Endothelial cell (in vitro differentiated cells): ENCODE results near the gene PIK3C2G. TPM values are rescaled to one million over a fixed set of nuclear protein-coding genes. Genes with fewer than 3 reads are reported as not detected.

Experiments
- DNase-seq: peaks from one replicate; pipeline ENCODE4 v3.0.0; 2021; ENCODE audit warnings: low spot score
- H3K27ac Mint-ChIP-seq: one replicate; pipeline ENCODE4 v1.8.0; 2021; ENCODE audit warnings: mixed read lengths, inconsistent platforms; ENCODE audit not compliant: unreplicated experiment
- H3K27me3 Mint-ChIP-seq: one replicate; pipeline ENCODE4 v1.8.0; 2021; ENCODE audit warnings: mild to moderate bottlenecking, moderate library complexity, mixed read lengths, inconsistent platforms; ENCODE audit not compliant: unreplicated experiment
- H3K36me3 Mint-ChIP-seq: one replicate; pipeline ENCODE4 v1.8.0; 2021; ENCODE audit warnings: mild to moderate bottlenecking, low read depth, mixed read lengths, inconsistent platforms; ENCODE audit not compliant: unreplicated experiment
- H3K4me1 Mint-ChIP-seq: one replicate; pipeline ENCODE4 v1.8.0; 2021; ENCODE audit warnings: mild to moderate bottlenecking, mixed read lengths, inconsistent platforms; ENCODE audit not compliant: unreplicated experiment
- H3K4me3 Mint-ChIP-seq: one replicate; pipeline ENCODE4 v1.8.0; 2021; ENCODE audit warnings: mild to moderate bottlenecking, mixed read lengths, inconsistent platforms; ENCODE audit not compliant: unreplicated experiment
- H3K9me3 Mint-ChIP-seq: one replicate; pipeline ENCODE4 v1.8.0; 2021; ENCODE audit warnings: mixed read lengths, inconsistent platforms; ENCODE audit not compliant: unreplicated experiment
- CTCF ChIP-seq: fragments of 200-600 bp; sonication (generic); IDR thresholded peaks from one replicate; pipeline ENCODE4 v1.5.0; 2021; ENCODE audit warnings: antibody characterized with exemption; ENCODE audit not compliant: unreplicated experiment
- total RNA-seq: library from RNA; stranded (reverse); fragmentation: NEBNext Ultra II Directional; extraction: Animal tissue kit (Norgen Biotek cat#: 25700); gene quantifications from one replicate; pipeline ENCODE4 v1.2.1, GENCODE V29; 2021; ENCODE audit not compliant: unreplicated experiment

The PIK3C2G gene
- total RNA-seq, 1 donor from 2014 or later, result not detected

GRCh38 chr12:18570543-18570942 lies 309.2 kb downstream of the PIK3C2G start:
- DNase-seq, result no peak
- Mint-ChIP-seq H3K4me1 (no peaks in the 10 kb centered on the region), H3K9me3 (no peaks in the 10 kb centered on the region), H3K27ac (no peak overlapping the region), H3K36me3 (no peaks in the 10 kb centered on the region), H3K27me3 (no peaks in the 10 kb centered on the region), H3K4me3 (no peak overlapping the region)
- no peak for TF ChIP-seq CTCF

GRCh38 chr12:18576104-18576626 lies 314.8 kb downstream of the PIK3C2G start:
- Mint-ChIP-seq H3K4me3 (no peak overlapping the region), H3K27ac (no peak overlapping the region), H3K27me3 (no peaks in the 10 kb centered on the region), H3K4me1 (no peaks in the 10 kb centered on the region), H3K9me3 (no peaks in the 10 kb centered on the region), H3K36me3 (no peaks in the 10 kb centered on the region)
- no peak for TF ChIP-seq CTCF
- no peak for DNase-seq

GRCh38 chr12:18576648-18577047 lies 315.3 kb downstream of the PIK3C2G start:
- DNase-seq, result no peak
- TF ChIP-seq CTCF, result no peak
- H3K27ac Mint-ChIP-seq, result no peak overlapping the region
- no peaks in the 10 kb centered on the region for H3K9me3 Mint-ChIP-seq
- no peaks in the 10 kb centered on the region for H3K36me3 Mint-ChIP-seq
- no peaks in the 10 kb centered on the region for H3K27me3 Mint-ChIP-seq
- H3K4me3 Mint-ChIP-seq, result no peak overlapping the region
- no peaks in the 10 kb centered on the region for H3K4me1 Mint-ChIP-seq

- no peak overlapping the region for H3K4me3 Mint-ChIP-seq
- TF ChIP-seq CTCF, result no peak
- no peak overlapping the region for H3K27ac Mint-ChIP-seq
- no peaks in the 10 kb centered on the region for H3K36me3 Mint-ChIP-seq
- no peak for DNase-seq
- H3K27me3 Mint-ChIP-seq, result no peaks in the 10 kb centered on the region
- H3K4me1 Mint-ChIP-seq, result no peaks in the 10 kb centered on the region
- H3K9me3 Mint-ChIP-seq, result no peaks in the 10 kb centered on the region
Observed at GRCh38 chr12:18578191-18578590, 316.9 kb downstream of the PIK3C2G start.

- TF ChIP-seq CTCF, result no peak
- DNase-seq, result no peak
- Mint-ChIP-seq H3K4me3 (no peak overlapping the region), H3K36me3 (no peaks in the 10 kb centered on the region), H3K27ac (no peak overlapping the region), H3K4me1 (no peaks in the 10 kb centered on the region), H3K27me3 (no peaks in the 10 kb centered on the region), H3K9me3 (no peaks in the 10 kb centered on the region)
Observed at GRCh38 chr12:18580291-18580690, 319.0 kb downstream of the PIK3C2G start.
